CD4-positive, alpha-beta T cell treated with Interleukin-17A for 4 hours (primary cell): ENCODE measurements around the gene LCN6.
"Not testable (repeated sequence)": the region's sequence is repeated elsewhere in the genome, so short reads cannot be mapped to it uniquely, and the experiment has no call there.

Experiments used
- DNase-seq: peaks from one replicate; pipeline ENCODE4 v3.0.0-alpha.2; 2020; ENCODE audit warnings: mixed read lengths

Gene LCN6

GRCh38 chr9:136704741-136705140 is 43.6 kb downstream of the LCN6 start:
- DNase-seq = not testable (repeated sequence)

DNA sequence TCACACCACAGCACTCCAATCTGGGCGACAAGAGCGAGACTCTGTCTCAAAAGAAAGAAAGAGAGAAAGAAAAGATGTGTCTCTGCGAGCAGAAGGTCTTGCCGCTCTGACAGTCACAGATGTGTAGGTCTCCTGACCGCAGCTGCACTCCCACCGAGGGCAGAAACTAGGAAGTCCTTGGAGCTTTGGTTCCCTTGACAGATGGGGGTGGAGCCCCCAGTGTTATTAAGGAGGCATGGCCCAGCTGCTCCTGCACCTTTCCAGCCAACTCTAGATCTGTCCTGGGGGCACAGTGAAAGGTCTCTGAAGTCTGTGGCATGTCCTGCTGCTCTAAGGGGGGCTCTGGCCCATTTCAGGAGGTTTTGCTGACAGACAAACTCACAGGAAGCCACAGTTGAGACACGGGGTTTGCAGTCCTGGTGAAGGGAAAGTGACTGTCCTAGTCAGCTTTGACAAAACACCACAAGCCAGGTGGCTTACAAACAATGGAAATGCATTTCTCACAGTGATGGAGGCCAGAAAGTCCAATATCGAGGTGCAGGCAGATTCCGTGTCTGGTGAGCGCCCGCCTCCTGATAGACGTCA is 45.0 kb downstream of the LCN6 start:
- DNase-seq = no peak

GRCh38 chr9:136701668-136702053 is 46.7 kb downstream of the LCN6 start:
- DNase-seq = no peak

DNA sequence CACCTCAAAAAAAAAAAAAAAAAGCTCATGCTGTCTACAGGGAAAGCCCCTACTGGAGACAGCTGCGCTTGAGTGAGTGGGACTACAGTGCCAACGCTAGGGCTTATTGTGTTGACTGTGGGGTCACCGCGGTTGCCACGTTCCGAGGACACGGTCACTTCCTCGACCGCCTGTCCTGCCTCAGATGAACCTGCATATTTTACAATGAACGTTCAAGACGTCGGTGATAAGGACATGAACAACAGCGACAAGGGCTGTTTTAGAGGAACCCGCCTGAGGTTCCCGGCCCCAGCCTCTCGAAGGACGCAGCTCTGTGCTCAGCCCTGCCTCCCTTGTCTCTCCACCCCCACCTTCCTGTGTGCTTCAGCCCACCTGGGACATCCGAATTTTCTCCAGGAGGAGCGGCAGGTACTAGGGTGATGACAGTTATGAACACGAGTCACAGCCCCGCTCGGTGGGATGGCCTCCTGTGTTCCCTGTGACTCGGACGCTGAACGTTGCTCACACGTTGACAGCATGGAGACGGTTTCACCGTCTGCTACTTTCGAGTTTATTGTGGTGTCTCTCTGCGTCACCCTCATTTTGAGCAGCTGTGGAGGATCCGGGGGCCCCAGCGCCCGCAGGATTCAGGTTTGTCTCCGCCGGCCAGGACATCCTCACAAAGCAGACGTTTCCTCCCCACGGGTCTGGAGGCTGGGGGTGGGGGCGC is 47.2 kb downstream of the LCN6 start:
- DNase-seq = peak; percentile 40

DNA sequence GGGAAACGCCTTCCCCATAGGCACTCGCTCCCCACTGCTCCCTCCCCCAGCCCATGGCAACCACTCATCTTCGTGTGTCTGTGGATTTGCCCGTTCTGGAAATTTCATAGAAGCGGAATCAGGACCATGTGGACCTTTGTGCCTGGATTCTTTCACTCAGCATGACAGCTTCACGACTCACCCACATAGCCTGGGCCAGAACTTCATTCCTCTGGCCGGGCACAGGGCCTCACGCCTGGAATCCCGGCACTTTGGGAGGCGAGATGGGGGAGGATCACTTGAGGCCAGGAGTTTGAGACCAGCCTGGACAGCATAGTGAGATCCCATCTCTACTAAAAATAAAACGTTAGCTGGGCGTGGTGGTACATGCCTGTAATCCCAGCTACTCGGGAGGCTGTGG is 48.0 kb downstream of the LCN6 start:
- DNase-seq = no peak

- no peak for DNase-seq
These were observed 49.6 kb downstream of the LCN6 start for GRCh38 chr9:136698635-136699246.

- DNase-seq = no peak
These were observed 50.4 kb downstream of the LCN6 start for GRCh38 chr9:136697821-136698526.

DNA sequence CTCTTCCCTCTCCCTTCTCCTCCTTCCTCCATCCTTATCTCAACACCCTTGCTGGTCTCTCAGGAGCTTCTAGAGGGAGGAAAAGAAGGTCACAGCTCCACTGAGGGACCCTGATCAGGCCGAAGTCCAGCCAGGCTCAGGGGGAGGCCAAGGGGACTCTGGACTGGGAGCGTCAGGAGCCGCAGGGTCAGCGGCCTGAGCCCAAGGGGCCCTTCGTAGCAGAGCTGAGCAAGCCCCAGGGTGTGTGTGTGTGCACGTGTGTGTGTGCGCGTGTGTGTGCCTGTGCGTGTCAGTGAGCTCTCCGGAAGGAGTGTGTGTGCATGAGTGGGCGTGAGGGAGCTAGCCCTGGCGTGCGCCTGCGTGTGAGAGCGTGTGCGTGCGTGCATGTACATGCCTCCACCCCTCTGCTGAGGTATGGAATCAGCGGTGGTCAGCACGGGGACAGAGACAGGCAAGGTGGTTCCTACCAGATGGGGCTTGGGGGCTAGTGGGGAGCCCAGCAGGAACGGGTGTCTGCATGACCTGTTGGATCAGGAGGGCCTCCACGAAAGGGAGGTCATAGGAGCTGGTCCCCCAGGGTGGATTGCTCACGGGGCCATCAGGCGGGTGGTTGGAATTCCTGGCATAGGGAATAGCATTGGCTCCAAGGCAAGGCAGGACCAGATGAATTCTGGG is 51.0 kb downstream of the LCN6 start:
- no peak for DNase-seq

GRCh38 chr9:136696502-136696901 is 51.8 kb downstream of the LCN6 start:
- DNase-seq = no peak

DNA sequence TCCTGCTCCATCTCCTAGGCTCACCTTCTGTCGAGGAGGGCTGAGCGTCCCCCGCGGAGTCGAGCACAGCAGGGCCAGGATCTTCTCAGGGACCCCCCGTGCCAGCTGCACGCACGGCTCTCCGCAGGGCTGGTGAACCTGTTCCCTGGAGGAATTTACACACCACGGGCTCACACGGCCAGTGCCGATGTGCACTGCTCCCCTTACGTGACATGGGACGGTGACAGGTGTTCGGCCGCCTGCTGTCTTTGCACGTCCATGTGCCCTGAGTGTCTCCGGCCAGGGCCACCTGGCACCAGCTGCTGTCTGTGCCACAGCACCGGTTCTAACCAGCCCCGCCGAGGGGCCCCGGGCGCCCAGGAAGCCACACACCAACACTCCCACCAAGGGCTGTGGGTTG is 52.4 kb downstream of the LCN6 start:
- DNase-seq = no peak

DNA sequence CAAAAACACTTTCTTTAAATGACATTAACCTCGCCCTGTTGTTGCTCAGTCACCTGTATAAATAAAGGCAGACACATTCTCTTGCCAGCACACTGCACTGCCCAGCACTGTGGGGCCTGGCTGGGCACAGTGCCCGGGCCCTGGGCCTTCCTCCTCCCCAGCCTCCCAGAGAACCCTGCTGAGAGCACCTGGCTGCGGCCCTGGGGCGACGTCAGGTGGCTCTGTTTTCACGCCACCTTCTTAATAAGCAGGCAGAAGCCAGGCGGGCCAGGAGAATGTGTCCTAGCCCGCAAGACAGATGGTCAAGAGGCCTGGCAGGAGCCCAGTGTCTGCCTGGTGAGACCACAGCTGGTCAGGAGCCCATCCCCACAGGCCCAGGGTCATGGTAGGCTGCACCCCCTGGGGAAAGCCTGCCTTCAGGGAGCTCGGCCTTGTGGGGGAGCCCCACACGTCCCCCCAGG is 52.9 kb downstream of the LCN6 start:
- DNase-seq = no peak

DNA sequence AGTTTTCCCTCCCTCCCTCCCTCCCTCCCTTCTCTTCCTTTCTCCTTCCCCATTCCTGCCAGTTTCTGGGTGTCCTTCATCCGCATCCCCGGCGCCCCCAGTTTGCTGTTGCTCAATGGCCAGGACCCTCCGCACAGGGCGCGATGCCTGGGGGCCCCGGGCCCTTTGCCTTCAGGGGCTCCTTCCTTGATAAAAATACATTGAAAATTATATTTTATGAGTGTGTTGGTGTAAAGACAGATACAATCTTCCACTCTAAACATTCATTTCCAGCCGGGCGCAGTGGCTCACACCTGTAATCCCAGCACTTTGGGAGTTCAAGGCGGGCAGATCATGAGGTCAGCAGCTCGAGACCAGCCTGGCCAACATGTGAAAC is 53.5 kb downstream of the LCN6 start:
- no peak for DNase-seq

DNA sequence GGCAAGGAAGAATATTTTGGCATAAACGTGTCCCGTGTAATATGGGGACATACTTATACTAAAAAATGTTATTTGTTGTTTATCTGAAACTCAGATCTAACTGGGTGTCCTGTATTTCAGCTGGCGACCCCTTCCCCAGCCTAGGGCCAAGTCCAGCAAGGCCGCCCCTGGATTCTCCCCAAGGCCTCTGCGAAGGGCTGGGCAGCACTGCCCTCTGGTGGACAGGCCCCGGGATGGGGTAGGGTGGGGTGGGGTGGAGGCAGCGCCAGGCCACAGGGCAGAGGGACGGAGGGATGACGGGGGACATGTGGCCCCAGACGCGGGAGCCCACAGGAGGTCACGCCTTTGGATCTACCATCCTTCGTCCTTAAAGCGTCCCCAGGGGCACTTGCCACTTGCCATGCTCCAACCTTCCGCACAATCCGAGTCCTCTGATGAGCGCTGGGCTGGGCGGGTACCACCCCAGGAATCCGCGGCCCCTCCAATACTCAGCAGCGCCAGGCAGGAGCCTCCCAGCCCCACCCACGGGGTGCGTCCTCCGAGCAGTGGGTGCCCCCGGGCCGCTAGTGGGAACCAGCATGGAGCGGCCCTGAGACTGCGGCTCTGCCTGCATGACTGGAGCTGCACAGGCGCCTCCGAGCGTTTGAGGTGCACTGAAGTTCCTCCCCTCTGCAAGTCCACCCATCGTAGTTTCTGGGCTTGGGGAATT is 54.0 kb downstream of the LCN6 start:
- peak; percentile 41 for DNase-seq
